GM12891 (cell line): ENCODE measurements around the gene C1QTNF12.

Source experiments
- POLR2A ChIP-seq: IDR thresholded peaks from 2 replicates; pipeline ENCODE4 v1.6.1; 2011; ENCODE audit warnings: low read depth, low read length, control low read depth
- POLR2AphosphoS5 ChIP-seq: IDR thresholded peaks from 2 replicates; pipeline ENCODE4 v1.6.1; 2011; ENCODE audit warnings: low read depth, low read length, control low read depth
- POU2F2 ChIP-seq: IDR thresholded peaks from 2 replicates; pipeline ENCODE4 v1.6.1; 2011; ENCODE audit warnings: low read depth, mild to moderate bottlenecking, control low read depth, low read length, moderate library complexity
- SPI1 ChIP-seq: IDR thresholded peaks from 2 replicates; pipeline ENCODE4 v1.6.1; 2011; ENCODE audit warnings: low read depth, low read length, control low read depth
- TAF1 ChIP-seq: IDR thresholded peaks from 2 replicates; pipeline ENCODE4 v1.6.1; 2011; ENCODE audit warnings: low read depth, low read length, control low read depth

DNA sequence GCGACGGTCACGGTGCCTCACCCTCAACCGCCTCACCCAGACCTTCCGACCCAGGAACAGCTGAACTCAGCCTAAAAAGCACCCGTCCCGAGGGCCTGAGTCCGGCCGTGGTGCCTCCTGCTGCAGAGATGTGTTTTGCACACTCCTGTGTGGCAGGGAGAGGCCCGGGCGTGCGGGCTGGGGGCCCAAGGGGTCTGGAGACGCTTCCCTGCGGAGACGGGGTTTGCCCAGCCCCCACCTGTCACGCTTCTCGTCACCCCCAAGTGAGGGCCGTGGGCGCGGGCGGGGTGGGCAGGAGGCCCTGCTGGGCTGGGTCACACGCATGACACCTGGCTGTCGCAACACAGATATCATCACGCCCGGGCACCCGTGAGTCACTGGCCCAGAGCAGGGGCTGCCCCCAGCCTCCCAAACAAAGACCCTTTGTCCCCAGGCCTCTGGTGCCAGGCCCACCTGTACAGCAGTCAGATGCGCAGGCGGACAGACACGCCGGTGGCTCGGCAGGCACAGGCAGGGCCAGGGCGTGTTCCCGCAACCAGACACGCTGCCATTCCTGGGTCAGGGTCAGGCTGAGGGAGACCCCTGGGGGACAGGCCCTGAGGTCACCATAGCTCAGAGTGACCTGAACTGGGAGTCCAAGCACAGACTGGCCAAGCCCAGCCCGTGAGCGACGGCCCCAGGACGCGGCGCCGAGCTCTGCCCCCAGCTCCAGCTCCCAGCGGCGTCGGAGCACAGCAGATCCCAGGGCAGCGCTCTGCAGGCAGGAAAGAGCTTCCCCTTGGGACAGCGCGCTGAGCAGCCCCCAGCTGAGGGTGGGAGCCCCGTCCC lies 8.4 kb downstream of the C1QTNF12 start:
- TF ChIP-seq POLR2A (no peak), POU2F2 (no peak), POLR2AphosphoS5 (no peak), SPI1 (no peak), TAF1 (no peak)
